Measurements from ENCODE around the gene WNT7B.
A peak's percentile ranks its signal among the peaks of the same experiment; 100 is the strongest.
"Not testable (repeated sequence)": the region's sequence is repeated elsewhere in the genome, so short reads cannot be mapped to it uniquely, and the experiment has no call there.

WNT7B gene

GRCh38 chr22:46008291-46008690, 31.3 kb upstream of the WNT7B start:
- H3K4me3 ChIP-seq (ENCODE audit: insufficient read depth, low read depth, low read length, poor library complexity, severe bottlenecking) = no peak overlapping the region
- no peak overlapping the region for H3K27ac ChIP-seq (ENCODE audit: insufficient read depth, low read length, poor library complexity, severe bottlenecking)
- H3K27me3 ChIP-seq (replicated peaks; ENCODE audit: control insufficient read depth, insufficient read depth, low read length, poor library complexity, severe bottlenecking) = no peaks in the 10 kb centered on the region
- no peaks in the 10 kb centered on the region for H3K4me1 ChIP-seq (ENCODE audit: control insufficient read depth, insufficient read depth, low read length, poor library complexity, severe bottlenecking)
- H3K9me3 ChIP-seq (ENCODE audit: control insufficient read depth, low read length) = no peaks in the 10 kb centered on the region
- H3K36me3 ChIP-seq (ENCODE audit: control insufficient read depth, insufficient read depth, low read length) = no peaks in the 10 kb centered on the region
- no peak for DNase-seq

- Histone ChIP-seq H3K27ac (ENCODE audit: insufficient read depth, low read length, poor library complexity, severe bottlenecking) (no peak overlapping the region), H3K36me3 (ENCODE audit: control insufficient read depth, insufficient read depth, low read length) (no peaks in the 10 kb centered on the region), H3K27me3 (replicated peaks; ENCODE audit: control insufficient read depth, insufficient read depth, low read length, poor library complexity, severe bottlenecking) (no peaks in the 10 kb centered on the region), H3K9me3 (ENCODE audit: control insufficient read depth, low read length) (no peaks in the 10 kb centered on the region), H3K4me1 (ENCODE audit: control insufficient read depth, insufficient read depth, low read length, poor library complexity, severe bottlenecking) (no peaks in the 10 kb centered on the region), H3K4me3 (ENCODE audit: insufficient read depth, low read depth, low read length, poor library complexity, severe bottlenecking) (no peak overlapping the region)
- no peak for DNase-seq
Observed at GRCh38 chr22:46007848-46008261, 30.9 kb upstream of the WNT7B start.

- Histone ChIP-seq H3K36me3 (ENCODE audit: control insufficient read depth, insufficient read depth, low read length) (no peaks in the 10 kb centered on the region), H3K4me1 (ENCODE audit: control insufficient read depth, insufficient read depth, low read length, poor library complexity, severe bottlenecking) (no peaks in the 10 kb centered on the region), H3K9me3 (ENCODE audit: control insufficient read depth, low read length) (no peaks in the 10 kb centered on the region), H3K27me3 (replicated peaks; ENCODE audit: control insufficient read depth, insufficient read depth, low read length, poor library complexity, severe bottlenecking) (no peaks in the 10 kb centered on the region), H3K27ac (ENCODE audit: insufficient read depth, low read length, poor library complexity, severe bottlenecking) (no peak overlapping the region), H3K4me3 (ENCODE audit: insufficient read depth, low read depth, low read length, poor library complexity, severe bottlenecking) (no peak overlapping the region)
- no peak for DNase-seq
Observed at GRCh38 chr22:46007003-46007847, 30.3 kb upstream of the WNT7B start.

GRCh38 chr22:46006379-46007002, 29.5 kb upstream of the WNT7B start:
- Histone ChIP-seq H3K4me1 (ENCODE audit: control insufficient read depth, insufficient read depth, low read length, poor library complexity, severe bottlenecking) (no peaks in the 10 kb centered on the region), H3K36me3 (ENCODE audit: control insufficient read depth, insufficient read depth, low read length) (no peaks in the 10 kb centered on the region), H3K27ac (ENCODE audit: insufficient read depth, low read length, poor library complexity, severe bottlenecking) (no peak overlapping the region), H3K27me3 (replicated peaks; ENCODE audit: control insufficient read depth, insufficient read depth, low read length, poor library complexity, severe bottlenecking) (no peaks in the 10 kb centered on the region), H3K9me3 (ENCODE audit: control insufficient read depth, low read length) (no peaks in the 10 kb centered on the region), H3K4me3 (ENCODE audit: insufficient read depth, low read depth, low read length, poor library complexity, severe bottlenecking) (no peak overlapping the region)
- peak; percentile 64 to 81 (median 76) for DNase-seq

GRCh38 chr22:46005116-46005705, 28.2 kb upstream of the WNT7B start:
- not testable (repeated sequence) for H3K4me3 ChIP-seq (ENCODE audit: insufficient read depth, low read depth, low read length, poor library complexity, severe bottlenecking); H3K36me3 ChIP-seq (ENCODE audit: control insufficient read depth, insufficient read depth, low read length); H3K4me1 ChIP-seq (ENCODE audit: control insufficient read depth, insufficient read depth, low read length, poor library complexity, severe bottlenecking); H3K27me3 ChIP-seq (replicated peaks; ENCODE audit: control insufficient read depth, insufficient read depth, low read length, poor library complexity, severe bottlenecking); H3K9me3 ChIP-seq (ENCODE audit: control insufficient read depth, low read length); H3K27ac ChIP-seq (ENCODE audit: insufficient read depth, low read length, poor library complexity, severe bottlenecking); DNase-seq

GRCh38 chr22:46004105-46004866, 27.3 kb upstream of the WNT7B start:
- no peak overlapping the region for H3K4me3 ChIP-seq (ENCODE audit: insufficient read depth, low read depth, low read length, poor library complexity, severe bottlenecking)
- no peak for DNase-seq
- H3K36me3 ChIP-seq (ENCODE audit: control insufficient read depth, insufficient read depth, low read length) = no peaks in the 10 kb centered on the region
- H3K27ac ChIP-seq (ENCODE audit: insufficient read depth, low read length, poor library complexity, severe bottlenecking) = no peak overlapping the region
- no peaks in the 10 kb centered on the region for H3K27me3 ChIP-seq (replicated peaks; ENCODE audit: control insufficient read depth, insufficient read depth, low read length, poor library complexity, severe bottlenecking)
- no peaks in the 10 kb centered on the region for H3K4me1 ChIP-seq (ENCODE audit: control insufficient read depth, insufficient read depth, low read length, poor library complexity, severe bottlenecking)
- no peaks in the 10 kb centered on the region for H3K9me3 ChIP-seq (ENCODE audit: control insufficient read depth, low read length)

- H3K36me3 ChIP-seq (ENCODE audit: control insufficient read depth, insufficient read depth, low read length) = no peaks in the 10 kb centered on the region
- H3K9me3 ChIP-seq (ENCODE audit: control insufficient read depth, low read length) = no peaks in the 10 kb centered on the region
- no peaks in the 10 kb centered on the region for H3K27me3 ChIP-seq (replicated peaks; ENCODE audit: control insufficient read depth, insufficient read depth, low read length, poor library complexity, severe bottlenecking)
- H3K27ac ChIP-seq (ENCODE audit: insufficient read depth, low read length, poor library complexity, severe bottlenecking) = no peak overlapping the region
- DNase-seq = no peak
- H3K4me3 ChIP-seq (ENCODE audit: insufficient read depth, low read depth, low read length, poor library complexity, severe bottlenecking) = no peak overlapping the region
- H3K4me1 ChIP-seq (ENCODE audit: control insufficient read depth, insufficient read depth, low read length, poor library complexity, severe bottlenecking) = no peaks in the 10 kb centered on the region
Observed at GRCh38 chr22:46003271-46004091, 26.5 kb upstream of the WNT7B start.

GRCh38 chr22:46002757-46003270, 25.9 kb upstream of the WNT7B start:
- Histone ChIP-seq H3K27ac (ENCODE audit: insufficient read depth, low read length, poor library complexity, severe bottlenecking) (no peak overlapping the region), H3K9me3 (ENCODE audit: control insufficient read depth, low read length) (no peaks in the 10 kb centered on the region), H3K27me3 (replicated peaks; ENCODE audit: control insufficient read depth, insufficient read depth, low read length, poor library complexity, severe bottlenecking) (no peaks in the 10 kb centered on the region), H3K4me1 (ENCODE audit: control insufficient read depth, insufficient read depth, low read length, poor library complexity, severe bottlenecking) (peaks cover under 1% of the 10 kb centered on the region), H3K36me3 (ENCODE audit: control insufficient read depth, insufficient read depth, low read length) (no peaks in the 10 kb centered on the region), H3K4me3 (ENCODE audit: insufficient read depth, low read depth, low read length, poor library complexity, severe bottlenecking) (no peak overlapping the region)
- no peak for DNase-seq

- no peak for DNase-seq
- Histone ChIP-seq H3K27me3 (replicated peaks; ENCODE audit: control insufficient read depth, insufficient read depth, low read length, poor library complexity, severe bottlenecking) (no peaks in the 10 kb centered on the region), H3K4me1 (ENCODE audit: control insufficient read depth, insufficient read depth, low read length, poor library complexity, severe bottlenecking) (peaks cover 2% of the 10 kb centered on the region), H3K36me3 (ENCODE audit: control insufficient read depth, insufficient read depth, low read length) (no peaks in the 10 kb centered on the region), H3K9me3 (ENCODE audit: control insufficient read depth, low read length) (no peaks in the 10 kb centered on the region), H3K4me3 (ENCODE audit: insufficient read depth, low read depth, low read length, poor library complexity, severe bottlenecking) (no peak overlapping the region), H3K27ac (ENCODE audit: insufficient read depth, low read length, poor library complexity, severe bottlenecking) (no peak overlapping the region)
Observed at GRCh38 chr22:46001426-46002106, 24.6 kb upstream of the WNT7B start.
